ENCODE results near the gene NDRG2.

- peak in 3 of 12 donors; percentile 1 to 10 (median 10) for TF ChIP-seq CTCF (IDR thresholded peaks at IDR 0.05)
- TF ChIP-seq POLR2A (IDR thresholded peaks at IDR 0.05), result no peak
Observed at GRCh38 chr14:21040370-21040925, 15.6 kb upstream of the NDRG2 start.
